Measurements from ENCODE around the gene AZGP1.
A peak's percentile ranks its signal among the peaks of the same experiment; 100 is the strongest.
"Not testable (repeated sequence)": the region's sequence is repeated elsewhere in the genome, so short reads cannot be mapped to it uniquely, and the experiment has no call there.

Gene AZGP1

GRCh38 chr7:99997545-99998137 lies 21.8 kb upstream of the AZGP1 start:
- DNase-seq (ENCODE audit: low spot score) = peak; percentile 67

GRCh38 chr7:99996755-99997544 lies 21.1 kb upstream of the AZGP1 start:
- no peak for DNase-seq (ENCODE audit: low spot score)

- DNase-seq (ENCODE audit: low spot score) = no peak
Measured at GRCh38 chr7:99994819-99995218, 19.0 kb upstream of the AZGP1 start.

GRCh38 chr7:99992330-99993038 lies 16.7 kb upstream of the AZGP1 start:
- no peak for DNase-seq (ENCODE audit: low spot score)

- DNase-seq (ENCODE audit: low spot score) = not testable (repeated sequence)
Measured at GRCh38 chr7:99991543-99991942, 15.7 kb upstream of the AZGP1 start.

- DNase-seq (ENCODE audit: low spot score) = no peak
Measured at GRCh38 chr7:99990460-99990852, 14.6 kb upstream of the AZGP1 start.

GRCh38 chr7:99987846-99988245 lies 12.0 kb upstream of the AZGP1 start:
- no peak for DNase-seq (ENCODE audit: low spot score)

GRCh38 chr7:99987306-99987705 lies 11.5 kb upstream of the AZGP1 start:
- not testable (repeated sequence) for DNase-seq (ENCODE audit: low spot score)

- no peak for DNase-seq (ENCODE audit: low spot score)
Measured at GRCh38 chr7:99984593-99984992, 8.8 kb upstream of the AZGP1 start.

GRCh38 chr7:99981066-99981465 lies 5.2 kb upstream of the AZGP1 start:
- DNase-seq (ENCODE audit: low spot score) = not testable (repeated sequence)

- not testable (repeated sequence) for DNase-seq (ENCODE audit: low spot score)
Measured at GRCh38 chr7:99980448-99980872, 4.6 kb upstream of the AZGP1 start.

- DNase-seq (ENCODE audit: low spot score) = not testable (repeated sequence)
Measured at GRCh38 chr7:99979814-99980225, 4.0 kb upstream of the AZGP1 start.

- DNase-seq (ENCODE audit: low spot score) = no peak
Measured at GRCh38 chr7:99976626-99977025, 795 bp upstream of the AZGP1 start.

GRCh38 chr7:99974681-99975080 lies 1.1 kb downstream of the AZGP1 start:
- DNase-seq (ENCODE audit: low spot score) = no peak

- DNase-seq (ENCODE audit: low spot score) = not testable (repeated sequence)
Measured at GRCh38 chr7:99973817-99974216, 2.0 kb downstream of the AZGP1 start.

- no peak for DNase-seq (ENCODE audit: low spot score)
Measured at GRCh38 chr7:99971242-99971641, 4.6 kb downstream of the AZGP1 start.

- DNase-seq (ENCODE audit: low spot score) = not testable (repeated sequence)
Measured at GRCh38 chr7:99969813-99970212, 6.0 kb downstream of the AZGP1 start.

GRCh38 chr7:99969298-99969697 lies 6.5 kb downstream of the AZGP1 start:
- DNase-seq (ENCODE audit: low spot score) = no peak

GRCh38 chr7:99958564-99959227 lies 17.1 kb downstream of the AZGP1 start:
- DNase-seq (ENCODE audit: low spot score) = no peak

GRCh38 chr7:99955247-99955646 lies 20.6 kb downstream of the AZGP1 start:
- DNase-seq (ENCODE audit: low spot score) = no peak

GRCh38 chr7:99954643-99955042 lies 21.2 kb downstream of the AZGP1 start:
- not testable (repeated sequence) for DNase-seq (ENCODE audit: low spot score)

GRCh38 chr7:99953649-99954048 lies 22.2 kb downstream of the AZGP1 start:
- DNase-seq (ENCODE audit: low spot score) = peak; percentile 63
